ENCODE data around the gene STRADA.

DNA sequence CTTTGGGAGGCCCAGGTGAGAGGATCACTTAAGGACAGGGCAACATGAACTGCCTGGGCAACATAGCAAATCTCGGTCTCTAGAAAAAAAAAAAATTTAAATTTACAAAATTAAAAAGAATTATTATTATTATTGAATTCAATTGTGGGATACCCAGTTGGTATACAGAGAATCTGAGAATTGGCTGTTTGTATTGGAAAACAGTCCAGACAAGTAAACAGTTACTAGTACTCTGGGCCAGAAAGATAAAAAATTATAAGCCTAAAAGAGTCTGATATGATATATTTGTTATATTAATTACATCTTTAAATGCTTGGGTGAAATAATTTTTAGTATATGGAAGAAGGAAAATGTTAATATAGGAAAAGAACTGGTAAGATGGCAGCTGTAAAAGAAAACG lies 16.8 kb upstream of the STRADA start:
- no peak for TF ChIP-seq RARB (CRISPR knock-in tag; IDR thresholded peaks at IDR 0.05)
- TF ChIP-seq ISL1 (CRISPR knock-in tag; IDR thresholded peaks at IDR 0.05) = no peak
- TF ChIP-seq, protein P1, sequence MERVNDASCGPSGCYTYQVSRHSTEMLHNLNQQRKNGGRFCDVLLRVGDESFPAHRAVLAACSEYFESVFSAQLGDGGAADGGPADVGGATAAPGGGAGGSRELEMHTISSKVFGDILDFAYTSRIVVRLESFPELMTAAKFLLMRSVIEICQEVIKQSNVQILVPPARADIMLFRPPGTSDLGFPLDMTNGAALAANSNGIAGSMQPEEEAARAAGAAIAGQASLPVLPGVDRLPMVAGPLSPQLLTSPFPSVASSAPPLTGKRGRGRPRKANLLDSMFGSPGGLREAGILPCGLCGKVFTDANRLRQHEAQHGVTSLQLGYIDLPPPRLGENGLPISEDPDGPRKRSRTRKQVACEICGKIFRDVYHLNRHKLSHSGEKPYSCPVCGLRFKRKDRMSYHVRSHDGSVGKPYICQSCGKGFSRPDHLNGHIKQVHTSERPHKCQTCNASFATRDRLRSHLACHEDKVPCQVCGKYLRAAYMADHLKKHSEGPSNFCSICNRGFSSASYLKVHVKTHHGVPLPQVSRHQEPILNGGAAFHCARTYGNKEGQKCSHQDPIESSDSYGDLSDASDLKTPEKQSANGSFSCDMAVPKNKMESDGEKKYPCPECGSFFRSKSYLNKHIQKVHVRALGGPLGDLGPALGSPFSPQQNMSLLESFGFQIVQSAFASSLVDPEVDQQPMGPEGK (CRISPR knock-in tag; IDR thresholded peaks at IDR 0.05; ENCODE audit: borderline replicate concordance) = no peak
- no peak for TF ChIP-seq ZNF70 (CRISPR knock-in tag; IDR thresholded peaks at IDR 0.05)
- TF ChIP-seq ESRRG (CRISPR knock-in tag; IDR thresholded peaks at IDR 0.05) = no peak
- no peak for TF ChIP-seq OSR1 (CRISPR knock-in tag; IDR thresholded peaks at IDR 0.05)
- no peak for TF ChIP-seq ARNTL (CRISPR knock-in tag; IDR thresholded peaks at IDR 0.05; ENCODE audit: borderline replicate concordance, low read depth)
- TF ChIP-seq, protein P2, sequence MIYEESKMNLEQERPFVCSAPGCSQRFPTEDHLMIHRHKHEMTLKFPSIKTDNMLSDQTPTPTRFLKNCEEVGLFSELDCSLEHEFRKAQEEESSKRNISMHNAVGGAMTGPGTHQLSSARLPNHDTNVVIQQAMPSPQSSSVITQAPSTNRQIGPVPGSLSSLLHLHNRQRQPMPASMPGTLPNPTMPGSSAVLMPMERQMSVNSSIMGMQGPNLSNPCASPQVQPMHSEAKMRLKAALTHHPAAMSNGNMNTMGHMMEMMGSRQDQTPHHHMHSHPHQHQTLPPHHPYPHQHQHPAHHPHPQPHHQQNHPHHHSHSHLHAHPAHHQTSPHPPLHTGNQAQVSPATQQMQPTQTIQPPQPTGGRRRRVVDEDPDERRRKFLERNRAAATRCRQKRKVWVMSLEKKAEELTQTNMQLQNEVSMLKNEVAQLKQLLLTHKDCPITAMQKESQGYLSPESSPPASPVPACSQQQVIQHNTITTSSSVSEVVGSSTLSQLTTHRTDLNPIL (CRISPR knock-in tag; IDR thresholded peaks at IDR 0.05; ENCODE audit: low read depth) = no peak
- no peak for TF ChIP-seq ZNF565 (CRISPR knock-in tag; conservative IDR thresholded peaks at IDR 0.05; ENCODE audit: low read depth)
- TF ChIP-seq, protein P3, sequence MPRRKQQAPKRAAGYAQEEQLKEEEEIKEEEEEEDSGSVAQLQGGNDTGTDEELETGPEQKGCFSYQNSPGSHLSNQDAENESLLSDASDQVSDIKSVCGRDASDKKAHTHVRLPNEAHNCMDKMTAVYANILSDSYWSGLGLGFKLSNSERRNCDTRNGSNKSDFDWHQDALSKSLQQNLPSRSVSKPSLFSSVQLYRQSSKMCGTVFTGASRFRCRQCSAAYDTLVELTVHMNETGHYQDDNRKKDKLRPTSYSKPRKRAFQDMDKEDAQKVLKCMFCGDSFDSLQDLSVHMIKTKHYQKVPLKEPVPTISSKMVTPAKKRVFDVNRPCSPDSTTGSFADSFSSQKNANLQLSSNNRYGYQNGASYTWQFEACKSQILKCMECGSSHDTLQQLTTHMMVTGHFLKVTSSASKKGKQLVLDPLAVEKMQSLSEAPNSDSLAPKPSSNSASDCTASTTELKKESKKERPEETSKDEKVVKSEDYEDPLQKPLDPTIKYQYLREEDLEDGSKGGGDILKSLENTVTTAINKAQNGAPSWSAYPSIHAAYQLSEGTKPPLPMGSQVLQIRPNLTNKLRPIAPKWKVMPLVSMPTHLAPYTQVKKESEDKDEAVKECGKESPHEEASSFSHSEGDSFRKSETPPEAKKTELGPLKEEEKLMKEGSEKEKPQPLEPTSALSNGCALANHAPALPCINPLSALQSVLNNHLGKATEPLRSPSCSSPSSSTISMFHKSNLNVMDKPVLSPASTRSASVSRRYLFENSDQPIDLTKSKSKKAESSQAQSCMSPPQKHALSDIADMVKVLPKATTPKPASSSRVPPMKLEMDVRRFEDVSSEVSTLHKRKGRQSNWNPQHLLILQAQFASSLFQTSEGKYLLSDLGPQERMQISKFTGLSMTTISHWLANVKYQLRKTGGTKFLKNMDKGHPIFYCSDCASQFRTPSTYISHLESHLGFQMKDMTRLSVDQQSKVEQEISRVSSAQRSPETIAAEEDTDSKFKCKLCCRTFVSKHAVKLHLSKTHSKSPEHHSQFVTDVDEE (CRISPR knock-in tag; IDR thresholded peaks at IDR 0.05) = no peak
- TF ChIP-seq CSDC2 (CRISPR knock-in tag; IDR thresholded peaks at IDR 0.05) = no peak
- TF ChIP-seq, protein P4, sequence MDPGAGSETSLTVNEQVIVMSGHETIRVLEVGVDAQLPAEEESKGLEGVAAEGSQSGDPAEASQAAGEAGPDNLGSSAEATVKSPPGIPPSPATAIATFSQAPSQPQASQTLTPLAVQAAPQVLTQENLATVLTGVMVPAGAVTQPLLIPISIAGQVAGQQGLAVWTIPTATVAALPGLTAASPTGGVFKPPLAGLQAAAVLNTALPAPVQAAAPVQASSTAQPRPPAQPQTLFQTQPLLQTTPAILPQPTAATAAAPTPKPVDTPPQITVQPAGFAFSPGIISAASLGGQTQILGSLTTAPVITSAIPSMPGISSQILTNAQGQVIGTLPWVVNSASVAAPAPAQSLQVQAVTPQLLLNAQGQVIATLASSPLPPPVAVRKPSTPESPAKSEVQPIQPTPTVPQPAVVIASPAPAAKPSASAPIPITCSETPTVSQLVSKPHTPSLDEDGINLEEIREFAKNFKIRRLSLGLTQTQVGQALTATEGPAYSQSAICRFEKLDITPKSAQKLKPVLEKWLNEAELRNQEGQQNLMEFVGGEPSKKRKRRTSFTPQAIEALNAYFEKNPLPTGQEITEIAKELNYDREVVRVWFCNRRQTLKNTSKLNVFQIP (CRISPR knock-in tag; IDR thresholded peaks at IDR 0.05; ENCODE audit: borderline replicate concordance, low read depth) = no peak

All from SK-N-SH treated with all-trans-retinoic acid at 6 μM for 48 hours (cell line).